HEK293 (cell line): ENCODE results near the gene SETD1A.

Source experiments
- GLI2 ChIP-seq: fragments of 450-650 bp; formaldehyde crosslinking; IDR thresholded peaks from 2 replicates; pipeline ENCODE4; 2017; ENCODE audit warnings: missing biosample characterization, missing genetic modification characterization, low read depth, borderline replicate concordance
- GLIS1 ChIP-seq: fragments of 450-650 bp; formaldehyde crosslinking; IDR thresholded peaks from 2 replicates; pipeline ENCODE4 v1.5.1; 2016; ENCODE audit warnings: missing biosample characterization, missing genetic modification characterization
- RBAK ChIP-seq: fragments of 450-650 bp; formaldehyde crosslinking; IDR thresholded peaks from 2 replicates; pipeline ENCODE4 v1.5.1; 2016; ENCODE audit warnings: missing biosample characterization, missing genetic modification characterization
- ZNF146 ChIP-seq: fragments of 450-650 bp; formaldehyde crosslinking; IDR thresholded peaks from 2 replicates; pipeline ENCODE4 v1.5.1; 2016; ENCODE audit warnings: missing biosample characterization, missing genetic modification characterization
- ZNF266 ChIP-seq: fragments of 450-650 bp; formaldehyde crosslinking; IDR thresholded peaks from 2 replicates; pipeline ENCODE4 v1.5.1; 2016; ENCODE audit warnings: missing biosample characterization, missing genetic modification characterization, low read depth
- ZNF514 ChIP-seq: fragments of 450-650 bp; formaldehyde crosslinking; IDR thresholded peaks from 2 replicates; pipeline ENCODE4 v1.5.1; 2016; ENCODE audit warnings: missing biosample characterization, missing genetic modification characterization
- ZSCAN16 ChIP-seq: fragments of 450-650 bp; formaldehyde crosslinking; IDR thresholded peaks from 2 replicates; pipeline ENCODE4 v1.5.1; 2016; ENCODE audit warnings: missing biosample characterization, missing genetic modification characterization
- TF ChIP-seq, protein P1 (sequence below): fragments of 450-650 bp; formaldehyde crosslinking; IDR thresholded peaks from 2 replicates; pipeline ENCODE4 v1.5.1; 2016; ENCODE audit warnings: missing biosample characterization, missing genetic modification characterization
- TF ChIP-seq, protein P2 (sequence below): fragments of 450-650 bp; formaldehyde crosslinking; conservative IDR thresholded peaks from 2 replicates; pipeline ENCODE4 v1.5.1; 2016; ENCODE audit warnings: low read depth, missing biosample characterization, missing genetic modification characterization

DNA sequence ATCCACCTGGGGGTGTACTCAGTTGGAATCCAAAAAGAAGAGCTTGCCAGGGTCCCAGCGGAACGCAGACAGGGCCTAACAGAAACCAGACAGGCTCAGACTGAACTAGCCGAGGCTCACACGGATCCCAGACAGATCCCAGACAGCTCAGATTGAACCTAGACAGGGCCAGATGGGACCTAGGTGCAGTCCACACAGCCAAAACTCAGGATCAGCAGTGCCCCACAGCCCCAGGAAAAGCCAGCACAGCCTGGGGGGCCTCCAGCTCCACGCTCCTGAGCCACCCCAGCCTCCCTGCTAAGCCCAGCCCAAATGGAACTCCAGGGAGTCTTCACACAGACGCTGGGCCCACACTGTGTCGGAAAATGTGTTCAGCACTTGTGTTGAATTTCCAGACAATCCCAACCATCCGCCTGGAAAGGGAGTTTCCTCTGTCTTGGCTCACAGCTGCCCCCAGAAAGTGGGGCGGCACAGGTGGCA is 45.3 kb downstream of the SETD1A start:
- TF ChIP-seq, protein P1, sequence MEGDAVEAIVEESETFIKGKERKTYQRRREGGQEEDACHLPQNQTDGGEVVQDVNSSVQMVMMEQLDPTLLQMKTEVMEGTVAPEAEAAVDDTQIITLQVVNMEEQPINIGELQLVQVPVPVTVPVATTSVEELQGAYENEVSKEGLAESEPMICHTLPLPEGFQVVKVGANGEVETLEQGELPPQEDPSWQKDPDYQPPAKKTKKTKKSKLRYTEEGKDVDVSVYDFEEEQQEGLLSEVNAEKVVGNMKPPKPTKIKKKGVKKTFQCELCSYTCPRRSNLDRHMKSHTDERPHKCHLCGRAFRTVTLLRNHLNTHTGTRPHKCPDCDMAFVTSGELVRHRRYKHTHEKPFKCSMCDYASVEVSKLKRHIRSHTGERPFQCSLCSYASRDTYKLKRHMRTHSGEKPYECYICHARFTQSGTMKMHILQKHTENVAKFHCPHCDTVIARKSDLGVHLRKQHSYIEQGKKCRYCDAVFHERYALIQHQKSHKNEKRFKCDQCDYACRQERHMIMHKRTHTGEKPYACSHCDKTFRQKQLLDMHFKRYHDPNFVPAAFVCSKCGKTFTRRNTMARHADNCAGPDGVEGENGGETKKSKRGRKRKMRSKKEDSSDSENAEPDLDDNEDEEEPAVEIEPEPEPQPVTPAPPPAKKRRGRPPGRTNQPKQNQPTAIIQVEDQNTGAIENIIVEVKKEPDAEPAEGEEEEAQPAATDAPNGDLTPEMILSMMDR (tag by site-specific recombination), result no peak
- no peak for TF ChIP-seq GLIS1 (tag by site-specific recombination)
- TF ChIP-seq RBAK (tag by site-specific recombination), result no peak
- TF ChIP-seq, protein P2, sequence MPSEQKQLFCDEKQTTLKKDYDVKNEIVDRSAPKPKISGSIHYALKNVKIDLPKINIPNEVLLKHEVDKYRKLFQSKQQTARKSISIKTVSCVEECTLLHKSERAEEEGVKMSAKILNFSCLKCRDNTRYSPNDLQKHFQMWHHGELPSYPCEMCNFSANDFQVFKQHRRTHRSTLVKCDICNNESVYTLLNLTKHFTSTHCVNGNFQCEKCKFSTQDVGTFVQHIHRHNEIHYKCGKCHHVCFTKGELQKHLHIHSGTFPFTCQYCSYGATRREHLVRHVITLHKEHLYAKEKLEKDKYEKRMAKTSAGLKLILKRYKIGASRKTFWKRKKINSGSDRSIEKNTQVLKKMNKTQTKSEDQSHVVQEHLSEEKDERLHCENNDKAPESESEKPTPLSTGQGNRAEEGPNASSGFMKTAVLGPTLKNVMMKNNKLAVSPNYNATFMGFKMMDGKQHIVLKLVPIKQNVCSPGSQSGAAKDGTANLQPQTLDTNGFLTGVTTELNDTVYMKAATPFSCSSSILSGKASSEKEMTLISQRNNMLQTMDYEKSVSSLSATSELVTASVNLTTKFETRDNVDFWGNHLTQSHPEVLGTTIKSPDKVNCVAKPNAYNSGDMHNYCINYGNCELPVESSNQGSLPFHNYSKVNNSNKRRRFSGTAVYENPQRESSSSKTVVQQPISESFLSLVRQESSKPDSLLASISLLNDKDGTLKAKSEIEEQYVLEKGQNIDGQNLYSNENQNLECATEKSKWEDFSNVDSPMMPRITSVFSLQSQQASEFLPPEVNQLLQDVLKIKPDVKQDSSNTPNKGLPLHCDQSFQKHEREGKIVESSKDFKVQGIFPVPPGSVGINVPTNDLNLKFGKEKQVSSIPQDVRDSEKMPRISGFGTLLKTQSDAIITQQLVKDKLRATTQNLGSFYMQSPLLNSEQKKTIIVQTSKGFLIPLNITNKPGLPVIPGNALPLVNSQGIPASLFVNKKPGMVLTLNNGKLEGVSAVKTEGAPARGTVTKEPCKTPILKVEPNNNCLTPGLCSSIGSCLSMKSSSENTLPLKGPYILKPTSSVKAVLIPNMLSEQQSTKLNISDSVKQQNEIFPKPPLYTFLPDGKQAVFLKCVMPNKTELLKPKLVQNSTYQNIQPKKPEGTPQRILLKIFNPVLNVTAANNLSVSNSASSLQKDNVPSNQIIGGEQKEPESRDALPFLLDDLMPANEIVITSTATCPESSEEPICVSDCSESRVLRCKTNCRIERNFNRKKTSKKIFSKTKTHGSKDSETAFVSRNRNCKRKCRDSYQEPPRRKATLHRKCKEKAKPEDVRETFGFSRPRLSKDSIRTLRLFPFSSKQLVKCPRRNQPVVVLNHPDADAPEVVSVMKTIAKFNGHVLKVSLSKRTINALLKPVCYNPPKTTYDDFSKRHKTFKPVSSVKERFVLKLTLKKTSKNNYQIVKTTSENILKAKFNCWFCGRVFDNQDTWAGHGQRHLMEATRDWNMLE, result no peak
- no peak for TF ChIP-seq GLI2 (tag by site-specific recombination)
- no peak for TF ChIP-seq ZNF266 (tag by site-specific recombination)
- no peak for TF ChIP-seq ZNF146
- no peak for TF ChIP-seq ZNF514
- no peak for TF ChIP-seq ZSCAN16 (tag by site-specific recombination)
